Activated naive CD4-positive, alpha-beta T cell treated with anti-CD3 and anti-CD28 coated beads for 36 hours (primary cell): ENCODE measurements around the gene PLEKHN1. TPM values are rescaled to one million over a fixed set of nuclear protein-coding genes. Genes with fewer than 3 reads are reported as not detected.
"Not testable (repeated sequence)": the region's sequence is repeated elsewhere in the genome, so short reads cannot be mapped to it uniquely, and the experiment has no call there.

Source experiments
- CTCF ChIA-PET: fragments of 350-600 bp; sonication (Branson Sonifier 250); formaldehyde crosslinking; loops from one replicate; lab custom pipeline; 2021; ENCODE audit warnings: antibody characterized with exemption; lab: Charles Lee
- DNase-seq: peaks from one replicate; pipeline ENCODE4 v3.0.0-alpha.2; 2020
- H3K27ac Mint-ChIP-seq: one replicate; pipeline ENCODE4 v1.8.0; 2021; ENCODE audit warnings: mild to moderate bottlenecking, mixed read lengths
- H3K27me3 Mint-ChIP-seq: one replicate; pipeline ENCODE4 v1.8.0; 2021; ENCODE audit warnings: low read depth, mixed read lengths
- H3K36me3 Mint-ChIP-seq: one replicate; pipeline ENCODE4 v1.8.0; 2021; ENCODE audit warnings: low read depth, mixed read lengths
- H3K4me1 Mint-ChIP-seq: one replicate; pipeline ENCODE4 v1.8.0; 2021; ENCODE audit warnings: low read depth, mixed read lengths
- H3K4me3 Mint-ChIP-seq: one replicate; pipeline ENCODE4 v1.8.0; 2021; ENCODE audit warnings: mild to moderate bottlenecking, moderate library complexity, mixed read lengths
- H3K9me3 Mint-ChIP-seq: one replicate; pipeline ENCODE4 v1.8.0; 2021; ENCODE audit warnings: mixed read lengths
- intact Hi-C: fragments of 100-400 bp; cut with micrococcal nuclease; formaldehyde crosslinking; loops from one replicate; pipeline ENCODE4 v1.15.1; 2023
- total RNA-seq, 2 experiments: library from RNA; stranded (reverse); gene quantifications; one replicate each; pipeline ENCODE4 v1.2.3, GENCODE V29; 2021

Gene PLEKHN1
- total RNA-seq, 2 experiments from 2014 or later = 0.52 to 0.69 TPM

GRCh38 chr1:941588-942383, 24.5 kb upstream of the PLEKHN1 start:
- Mint-ChIP-seq H3K36me3 (peaks cover 11% of the 10 kb centered on the region), H3K4me1 (peaks cover 7% of the 10 kb centered on the region), H3K27ac (no peak overlapping the region), H3K4me3 (no peak overlapping the region), H3K9me3 (no peaks in the 10 kb centered on the region), H3K27me3 (peaks cover 20% of the 10 kb centered on the region)
- intact Hi-C loops = loop anchor here (2.0 kb wide), 2 partner anchors 17 to 35 kb away; partner anchors contain the start of gene NOC2L
- DNase-seq = no peak
- CTCF ChIA-PET = interaction anchor here (0.6 to 1.2 kb wide), 2 partner anchors 37 to 665 kb away, joined by 4 to 5 read pairs; no protein-coding TSS in a partner anchor

- peaks cover 16% of the 10 kb centered on the region for H3K36me3 Mint-ChIP-seq
- H3K27me3 Mint-ChIP-seq = peaks cover 20% of the 10 kb centered on the region
- no peaks in the 10 kb centered on the region for H3K9me3 Mint-ChIP-seq
- no peak overlapping the region for H3K4me3 Mint-ChIP-seq
- CTCF ChIA-PET = interaction anchor here (0.6 kb wide), 1 partner anchor 664 kb away, joined by 4 read pairs; no protein-coding TSS in a partner anchor
- H3K4me1 Mint-ChIP-seq = peaks cover 7% of the 10 kb centered on the region
- no peak for DNase-seq
- no peak overlapping the region for H3K27ac Mint-ChIP-seq
- intact Hi-C loops = no loop called here
Measured at GRCh38 chr1:942411-942821, 23.9 kb upstream of the PLEKHN1 start.

- intact Hi-C loops = no loop called here
- CTCF ChIA-PET = interaction anchor here (0.6 kb wide), 1 partner anchor 11 kb away, joined by 3 read pairs; no protein-coding TSS in a partner anchor
- H3K27ac Mint-ChIP-seq = no peak overlapping the region
- H3K9me3 Mint-ChIP-seq = no peaks in the 10 kb centered on the region
- H3K27me3 Mint-ChIP-seq = peaks cover 19% of the 10 kb centered on the region
- H3K4me1 Mint-ChIP-seq = peaks cover 7% of the 10 kb centered on the region
- H3K4me3 Mint-ChIP-seq = no peak overlapping the region
- no peak for DNase-seq
- H3K36me3 Mint-ChIP-seq = peaks cover 17% of the 10 kb centered on the region
Measured at GRCh38 chr1:942864-943533, 23.3 kb upstream of the PLEKHN1 start.

GRCh38 chr1:943545-944340, 22.5 kb upstream of the PLEKHN1 start:
- CTCF ChIA-PET = interaction anchor here (0.6 kb wide), 1 partner anchor 10 kb away, joined by 3 read pairs; no protein-coding TSS in a partner anchor
- H3K27me3 Mint-ChIP-seq = peaks cover 15% of the 10 kb centered on the region
- H3K4me1 Mint-ChIP-seq = peaks cover 7% of the 10 kb centered on the region
- H3K36me3 Mint-ChIP-seq = peaks cover 18% of the 10 kb centered on the region
- DNase-seq = no peak
- intact Hi-C loops = no loop called here
- H3K9me3 Mint-ChIP-seq = no peaks in the 10 kb centered on the region
- H3K4me3 Mint-ChIP-seq = no peak overlapping the region
- no peak overlapping the region for H3K27ac Mint-ChIP-seq

GRCh38 chr1:944341-945325, 21.6 kb upstream of the PLEKHN1 start:
- CTCF ChIA-PET = no interaction called here
- peaks cover 7% of the 10 kb centered on the region for H3K4me1 Mint-ChIP-seq
- H3K27me3 Mint-ChIP-seq = peaks cover 8% of the 10 kb centered on the region
- H3K4me3 Mint-ChIP-seq = no peak overlapping the region
- no peak for DNase-seq
- peaks cover 18% of the 10 kb centered on the region for H3K36me3 Mint-ChIP-seq
- H3K27ac Mint-ChIP-seq = no peak overlapping the region
- no peaks in the 10 kb centered on the region for H3K9me3 Mint-ChIP-seq
- intact Hi-C loops = no loop called here

GRCh38 chr1:945688-946556, 20.4 kb upstream of the PLEKHN1 start:
- peaks cover 28% of the 10 kb centered on the region for H3K36me3 Mint-ChIP-seq
- H3K9me3 Mint-ChIP-seq = no peaks in the 10 kb centered on the region
- no peak overlapping the region for H3K27ac Mint-ChIP-seq
- peaks cover 3% of the 10 kb centered on the region for H3K4me1 Mint-ChIP-seq
- DNase-seq = no peak
- H3K4me3 Mint-ChIP-seq = no peak overlapping the region
- intact Hi-C loops = no loop called here
- H3K27me3 Mint-ChIP-seq = peaks cover 4% of the 10 kb centered on the region
- CTCF ChIA-PET = interaction anchor here (0.9 kb wide), 1 partner anchor 30 kb away, joined by 3 read pairs; no protein-coding TSS in a partner anchor

GRCh38 chr1:946811-947210, 19.5 kb upstream of the PLEKHN1 start:
- H3K4me1 Mint-ChIP-seq, H3K4me3 Mint-ChIP-seq, H3K27ac Mint-ChIP-seq, intact Hi-C loops, H3K9me3 Mint-ChIP-seq, H3K27me3 Mint-ChIP-seq, DNase-seq: not testable (repeated sequence)
- CTCF ChIA-PET = interaction anchor here (0.9 kb wide), 1 partner anchor 29 kb away, joined by 3 read pairs; no protein-coding TSS in a partner anchor
- H3K36me3 Mint-ChIP-seq = peaks cover 35% of the 10 kb centered on the region

- Mint-ChIP-seq H3K4me1 (no peaks in the 10 kb centered on the region), H3K9me3 (no peaks in the 10 kb centered on the region), H3K27me3 (no peaks in the 10 kb centered on the region), H3K4me3 (no peak overlapping the region), H3K27ac (no peak overlapping the region), H3K36me3 (peaks cover 35% of the 10 kb centered on the region)
- no peak for DNase-seq
- intact Hi-C loops = no loop called here
- CTCF ChIA-PET = no interaction called here
Measured at GRCh38 chr1:947958-948357, 18.3 kb upstream of the PLEKHN1 start.

- H3K4me1 Mint-ChIP-seq = no peaks in the 10 kb centered on the region
- no peaks in the 10 kb centered on the region for H3K9me3 Mint-ChIP-seq
- H3K27ac Mint-ChIP-seq = no peak overlapping the region
- CTCF ChIA-PET = no interaction called here
- H3K27me3 Mint-ChIP-seq = no peaks in the 10 kb centered on the region
- H3K36me3 Mint-ChIP-seq = peaks cover 44% of the 10 kb centered on the region
- intact Hi-C loops = no loop called here
- no peak for DNase-seq
- H3K4me3 Mint-ChIP-seq = no peak overlapping the region
Measured at GRCh38 chr1:950268-950667, 16.0 kb upstream of the PLEKHN1 start.

GRCh38 chr1:950881-951280, 15.4 kb upstream of the PLEKHN1 start:
- Mint-ChIP-seq H3K9me3 (no peaks in the 10 kb centered on the region), H3K27ac (no peak overlapping the region), H3K27me3 (no peaks in the 10 kb centered on the region), H3K36me3 (peaks cover 42% of the 10 kb centered on the region), H3K4me3 (no peak overlapping the region), H3K4me1 (no peaks in the 10 kb centered on the region)
- no peak for DNase-seq
- intact Hi-C loops = no loop called here
- CTCF ChIA-PET = no interaction called here
